Measurements from ENCODE around the gene NPAS3. TPM values are rescaled to one million over a fixed set of nuclear protein-coding genes. Genes with fewer than 3 reads are reported as not detected.

The NPAS3 gene
- total RNA-seq, 1 experiment from 2014 or later = 15.6 TPM

DNA sequence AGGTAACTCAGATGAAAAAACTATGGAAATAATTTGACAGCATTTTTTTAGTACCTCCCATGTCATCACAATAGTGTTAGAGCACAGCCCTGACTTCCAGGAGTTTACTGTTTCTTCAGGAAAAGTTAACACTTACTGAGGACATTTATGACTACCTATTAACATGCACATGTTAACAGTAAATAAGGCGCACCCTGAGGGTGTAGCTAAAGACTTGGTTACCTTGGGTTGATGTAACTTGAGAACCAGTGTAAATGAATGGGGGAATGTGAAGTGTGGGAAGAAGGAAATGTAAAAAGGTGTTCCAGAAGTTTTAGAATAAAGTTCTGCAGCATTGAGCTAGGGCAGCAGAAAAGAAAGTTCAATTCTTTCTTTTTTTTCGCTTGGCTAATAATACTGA, 646.0 kb downstream of the NPAS3 start:
- Histone ChIP-seq H3K9me3 (ENCODE audit: low read depth, low read length, poor library complexity, severe bottlenecking) (no peaks in the 10 kb centered on the region), H3K4me3 (ENCODE audit: low read depth, low read length, poor library complexity, severe bottlenecking) (no peak overlapping the region), H3K27ac (ENCODE audit: low read depth, low read length, poor library complexity, severe bottlenecking) (no peak overlapping the region), H3K36me3 (ENCODE audit: insufficient read depth, low read length, poor library complexity, severe bottlenecking) (no peaks in the 10 kb centered on the region), H3K4me1 (ENCODE audit: insufficient read depth, low read length, poor library complexity, severe bottlenecking) (no peaks in the 10 kb centered on the region), H3K27me3 (replicated peaks; ENCODE audit: insufficient read depth, low read depth, low read length, poor library complexity) (no peaks in the 10 kb centered on the region)
- intact Hi-C loops (cut with micrococcal nuclease; ENCODE audit: unreplicated experiment) = no loop called here
- no TSS peak for BruUV-seq (replicated peaks)
- TF ChIP-seq EZH2 (IDR thresholded peaks at IDR 0.05; ENCODE audit: borderline replicate concordance, low read depth, low read length, poor library complexity, severe bottlenecking) = no peak
- TF ChIP-seq, protein P1, sequence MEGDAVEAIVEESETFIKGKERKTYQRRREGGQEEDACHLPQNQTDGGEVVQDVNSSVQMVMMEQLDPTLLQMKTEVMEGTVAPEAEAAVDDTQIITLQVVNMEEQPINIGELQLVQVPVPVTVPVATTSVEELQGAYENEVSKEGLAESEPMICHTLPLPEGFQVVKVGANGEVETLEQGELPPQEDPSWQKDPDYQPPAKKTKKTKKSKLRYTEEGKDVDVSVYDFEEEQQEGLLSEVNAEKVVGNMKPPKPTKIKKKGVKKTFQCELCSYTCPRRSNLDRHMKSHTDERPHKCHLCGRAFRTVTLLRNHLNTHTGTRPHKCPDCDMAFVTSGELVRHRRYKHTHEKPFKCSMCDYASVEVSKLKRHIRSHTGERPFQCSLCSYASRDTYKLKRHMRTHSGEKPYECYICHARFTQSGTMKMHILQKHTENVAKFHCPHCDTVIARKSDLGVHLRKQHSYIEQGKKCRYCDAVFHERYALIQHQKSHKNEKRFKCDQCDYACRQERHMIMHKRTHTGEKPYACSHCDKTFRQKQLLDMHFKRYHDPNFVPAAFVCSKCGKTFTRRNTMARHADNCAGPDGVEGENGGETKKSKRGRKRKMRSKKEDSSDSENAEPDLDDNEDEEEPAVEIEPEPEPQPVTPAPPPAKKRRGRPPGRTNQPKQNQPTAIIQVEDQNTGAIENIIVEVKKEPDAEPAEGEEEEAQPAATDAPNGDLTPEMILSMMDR (conservative IDR thresholded peaks at IDR 0.05; ENCODE audit: low read depth, low read length) = no peak
- POLR2A ChIA-PET (ENCODE audit: low non-redundant PET) = no interaction called here
- DNase-seq (ENCODE audit: low spot score) = no peak
- CTCF ChIA-PET = no interaction called here

DNA sequence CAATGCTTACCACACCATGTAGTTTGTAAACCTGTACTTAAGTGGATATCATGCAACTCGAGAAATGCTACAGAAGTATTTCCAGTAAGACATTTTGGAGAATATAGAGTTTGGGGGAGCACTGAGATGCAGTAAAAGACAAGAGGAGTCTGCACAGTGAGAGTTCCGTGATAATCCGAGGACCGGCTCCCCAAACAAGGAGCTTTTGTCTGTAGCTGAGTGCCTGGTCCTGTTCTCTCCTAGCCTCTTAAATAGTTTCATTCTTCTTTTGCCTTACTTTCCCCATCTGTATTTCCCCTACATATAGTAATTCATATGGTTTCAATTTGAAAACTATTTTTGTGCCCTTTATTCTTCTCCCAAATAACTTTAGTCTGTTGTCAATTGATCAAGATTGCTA, 648.1 kb downstream of the NPAS3 start:
- DNase-seq (ENCODE audit: low spot score) = no peak
- Histone ChIP-seq H3K36me3 (ENCODE audit: insufficient read depth, low read length, poor library complexity, severe bottlenecking) (no peaks in the 10 kb centered on the region), H3K4me1 (ENCODE audit: insufficient read depth, low read length, poor library complexity, severe bottlenecking) (no peaks in the 10 kb centered on the region), H3K27ac (ENCODE audit: low read depth, low read length, poor library complexity, severe bottlenecking) (no peak overlapping the region), H3K27me3 (replicated peaks; ENCODE audit: insufficient read depth, low read depth, low read length, poor library complexity) (no peaks in the 10 kb centered on the region), H3K4me3 (ENCODE audit: low read depth, low read length, poor library complexity, severe bottlenecking) (no peak overlapping the region), H3K9me3 (ENCODE audit: low read depth, low read length, poor library complexity, severe bottlenecking) (no peaks in the 10 kb centered on the region)
- POLR2A ChIA-PET (ENCODE audit: low non-redundant PET) = no interaction called here
- CTCF ChIA-PET = no interaction called here
- no peak for TF ChIP-seq EZH2 (IDR thresholded peaks at IDR 0.05; ENCODE audit: borderline replicate concordance, low read depth, low read length, poor library complexity, severe bottlenecking)
- TF ChIP-seq, protein P1 (conservative IDR thresholded peaks at IDR 0.05; ENCODE audit: low read depth, low read length) = no peak
- intact Hi-C loops (cut with micrococcal nuclease; ENCODE audit: unreplicated experiment) = no loop called here
- BruUV-seq (replicated peaks) = no TSS peak

DNA sequence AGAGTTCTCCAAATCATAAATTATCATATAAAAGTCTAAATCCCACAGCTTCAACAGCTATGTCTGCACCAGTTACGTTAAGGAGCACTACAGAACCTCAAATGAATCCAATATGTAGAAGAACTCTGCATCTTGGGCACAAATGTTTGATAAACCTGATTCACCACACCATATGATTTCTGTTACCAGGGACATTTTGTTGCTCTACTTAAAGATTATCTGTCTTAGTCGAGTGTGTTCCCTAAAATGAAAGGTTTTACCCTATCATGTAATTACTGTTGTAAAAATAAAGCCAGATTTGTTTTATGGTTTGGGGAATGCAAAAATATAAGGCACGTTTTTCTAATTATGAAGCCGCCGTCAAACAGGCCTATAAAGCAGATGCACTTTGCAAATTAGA, 649.1 kb downstream of the NPAS3 start:
- POLR2A ChIA-PET (ENCODE audit: low non-redundant PET) = no interaction called here
- TF ChIP-seq EZH2 (IDR thresholded peaks at IDR 0.05; ENCODE audit: borderline replicate concordance, low read depth, low read length, poor library complexity, severe bottlenecking) = no peak
- TF ChIP-seq, protein P1 (conservative IDR thresholded peaks at IDR 0.05; ENCODE audit: low read depth, low read length) = no peak

More for the DNA sequence above, 649.1 kb downstream of the NPAS3 start:
- DNase-seq (ENCODE audit: low spot score) = no peak
- no peaks in the 10 kb centered on the region for H3K27me3 ChIP-seq (replicated peaks; ENCODE audit: insufficient read depth, low read depth, low read length, poor library complexity)
- no peaks in the 10 kb centered on the region for H3K36me3 ChIP-seq (ENCODE audit: insufficient read depth, low read length, poor library complexity, severe bottlenecking)
- H3K27ac ChIP-seq (ENCODE audit: low read depth, low read length, poor library complexity, severe bottlenecking) = no peak overlapping the region
- no TSS peak for BruUV-seq (replicated peaks)
- H3K4me3 ChIP-seq (ENCODE audit: low read depth, low read length, poor library complexity, severe bottlenecking) = no peak overlapping the region
- CTCF ChIA-PET = no interaction called here
- H3K9me3 ChIP-seq (ENCODE audit: low read depth, low read length, poor library complexity, severe bottlenecking) = no peaks in the 10 kb centered on the region
- no peaks in the 10 kb centered on the region for H3K4me1 ChIP-seq (ENCODE audit: insufficient read depth, low read length, poor library complexity, severe bottlenecking)
- intact Hi-C loops (cut with micrococcal nuclease; ENCODE audit: unreplicated experiment) = no loop called here
